GM18499 (cell line): Measurements from ENCODE around the gene OPALIN.

ENCODE experiments used
- ATAC-seq: cut with Tn5 transposase; IDR thresholded peaks from one replicate; pipeline ENCODE4 v1.9.1; 2021; ENCODE audit warnings: moderate number of reproducible peaks; ENCODE audit not compliant: insufficient read depth, unreplicated experiment

OPALIN gene

GRCh38 chr10:96358851-96359540 lies at the start of gene OPALIN:
Gene OPALIN, minus strand, starts transcription at chr10:96359002. Its CDS starts 106 bp downstream, at chr10:96358896.
- ATAC-seq, result no peak

GRCh38 chr10:96408201-96408600 lies 49.4 kb upstream of the OPALIN start:
- ATAC-seq, result no peak

GRCh38 chr10:96407560-96408069 lies 48.8 kb upstream of the OPALIN start:
- ATAC-seq, result no peak

GRCh38 chr10:96406091-96406490 lies 47.3 kb upstream of the OPALIN start:
- no peak for ATAC-seq

- ATAC-seq, result no peak
These were observed 43.9 kb upstream of the OPALIN start for GRCh38 chr10:96402417-96403305.

GRCh38 chr10:96401036-96401435 lies 42.2 kb upstream of the OPALIN start:
- ATAC-seq, result no peak

- no peak for ATAC-seq
These were observed 41.7 kb upstream of the OPALIN start for GRCh38 chr10:96400465-96400864.

- no peak for ATAC-seq
These were observed 39.1 kb upstream of the OPALIN start for GRCh38 chr10:96397902-96398301.

GRCh38 chr10:96395931-96396877 lies 37.4 kb upstream of the OPALIN start:
- ATAC-seq, result no peak

GRCh38 chr10:96390460-96390864 lies 31.7 kb upstream of the OPALIN start:
- ATAC-seq, result no peak

GRCh38 chr10:96389785-96390184 lies 31.0 kb upstream of the OPALIN start:
- ATAC-seq, result no peak

- ATAC-seq, result no peak
These were observed 28.8 kb upstream of the OPALIN start for GRCh38 chr10:96387601-96388000.

- no peak for ATAC-seq
These were observed 28.4 kb upstream of the OPALIN start for GRCh38 chr10:96387161-96387560.

- ATAC-seq, result no peak
These were observed 25.7 kb upstream of the OPALIN start for GRCh38 chr10:96384506-96384905.

- no peak for ATAC-seq
These were observed 22.0 kb upstream of the OPALIN start for GRCh38 chr10:96380821-96381220.

- no peak for ATAC-seq
These were observed 21.0 kb upstream of the OPALIN start for GRCh38 chr10:96379758-96380157.

GRCh38 chr10:96378741-96379140 lies 19.9 kb upstream of the OPALIN start:
- no peak for ATAC-seq

- no peak for ATAC-seq
These were observed 19.1 kb upstream of the OPALIN start for GRCh38 chr10:96377816-96378294.

- no peak for ATAC-seq
These were observed 17.7 kb upstream of the OPALIN start for GRCh38 chr10:96376483-96376882.
